Transverse colon (tissue), 4 donors: Measurements from ENCODE around the gene SCART1.

ENCODE experiments used
- CTCF ChIP-seq, 5 experiments: fragments of 200-600 bp in 3 of 5; fragments of 450-650 bp in 2 of 5; sonication (generic) in 3 of 5; IDR thresholded peaks; 1 replicate in 2 of 5; 2 replicates in 3 of 5; pipeline ENCODE4 v1.5.1; 2016 to 2017; ENCODE audit warnings: antibody characterized with exemption in 5 of 5, inconsistent platforms in 3 of 5, mild to moderate bottlenecking in 2 of 5, moderate library complexity in 1 of 5
- POLR2A ChIP-seq: fragments of 450-650 bp; IDR thresholded peaks from one replicate; pipeline ENCODE4 v1.6.1; 2016; ENCODE audit warnings: antibody characterized with exemption, mild to moderate bottlenecking, moderate library complexity
- POLR2AphosphoS5 ChIP-seq, 3 donors: sonication (generic); formaldehyde crosslinking; IDR thresholded peaks; one replicate each; pipeline ENCODE4 v1.6.1; 2016; ENCODE audit warnings: antibody characterized with exemption in 3 of 3

GRCh38 chr10:133422807-133423771, 30.7 kb upstream of the SCART1 start:
- no peak for TF ChIP-seq POLR2A
- TF ChIP-seq CTCF (IDR thresholded peaks at IDR 0.05), result no peak
- TF ChIP-seq POLR2AphosphoS5 (IDR thresholded peaks at IDR 0.05), result no peak
